IPS DF 4.7 (cell line): ENCODE results near the gene ADAMTSL1.

Source experiments
- DNase-seq: peaks from one replicate; pipeline ENCODE4 v3.0.0-alpha.2; 2013; ENCODE audit warnings: low spot score; ENCODE audit errors: extremely low read depth

The ADAMTSL1 gene

DNA sequence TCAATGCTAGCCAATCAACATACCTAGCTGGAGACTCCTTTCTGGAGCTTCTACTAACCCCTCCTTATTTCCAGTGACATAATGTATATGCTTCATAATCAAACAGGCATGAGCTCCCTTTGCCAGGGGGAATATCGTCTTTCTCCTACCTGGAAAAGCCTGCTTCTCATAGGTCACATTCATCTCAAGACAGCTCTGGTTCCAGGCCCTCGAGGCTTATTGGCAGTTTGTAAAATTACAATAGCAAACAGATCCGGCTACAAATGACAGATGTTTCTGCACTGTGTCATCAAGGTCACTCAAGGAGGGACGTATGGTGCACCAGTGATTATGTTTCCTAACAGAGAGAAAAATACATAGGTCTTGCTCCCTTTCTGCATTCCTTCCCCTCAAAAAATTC lies 419.1 kb downstream of the ADAMTSL1 start:
- DNase-seq: no peak

DNA sequence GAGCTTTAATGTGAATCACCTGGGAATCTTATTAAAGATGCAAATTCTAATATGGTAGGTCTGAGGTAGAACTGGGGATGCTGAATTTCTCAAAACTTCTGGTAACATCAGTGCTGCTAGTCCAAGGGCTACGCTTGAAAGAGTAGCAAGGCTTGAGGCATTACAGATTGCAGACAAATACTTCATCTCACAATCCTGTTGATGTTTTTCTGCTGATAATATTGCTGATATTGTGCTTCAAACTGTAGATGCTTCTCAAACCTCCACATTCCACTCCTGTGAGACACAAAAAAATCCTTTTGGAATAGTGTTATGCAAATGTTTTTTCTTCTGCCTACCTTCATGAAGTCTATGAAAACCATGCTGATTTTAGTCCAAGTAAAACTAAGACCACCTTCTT lies 419.5 kb downstream of the ADAMTSL1 start:
- no peak for DNase-seq

DNA sequence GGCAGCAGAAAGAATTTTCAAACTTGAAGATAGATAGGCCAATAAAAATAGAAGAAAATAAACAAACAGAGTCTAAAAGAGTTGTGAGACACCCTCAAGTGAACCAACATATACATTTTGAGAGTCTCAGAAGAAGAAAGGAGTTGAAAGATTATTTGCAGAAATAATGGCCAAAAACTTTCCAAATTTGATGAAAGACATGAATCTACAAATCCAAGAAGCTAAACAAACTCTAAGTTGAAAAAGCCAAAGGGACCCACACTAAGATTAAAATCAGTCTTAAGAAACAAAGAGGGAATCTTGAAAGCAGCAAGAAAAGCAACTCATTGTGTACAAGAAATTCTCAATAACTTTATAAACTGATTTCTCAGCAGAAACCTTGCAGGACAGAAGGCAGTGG lies 422.1 kb downstream of the ADAMTSL1 start:
- DNase-seq: no peak

DNA sequence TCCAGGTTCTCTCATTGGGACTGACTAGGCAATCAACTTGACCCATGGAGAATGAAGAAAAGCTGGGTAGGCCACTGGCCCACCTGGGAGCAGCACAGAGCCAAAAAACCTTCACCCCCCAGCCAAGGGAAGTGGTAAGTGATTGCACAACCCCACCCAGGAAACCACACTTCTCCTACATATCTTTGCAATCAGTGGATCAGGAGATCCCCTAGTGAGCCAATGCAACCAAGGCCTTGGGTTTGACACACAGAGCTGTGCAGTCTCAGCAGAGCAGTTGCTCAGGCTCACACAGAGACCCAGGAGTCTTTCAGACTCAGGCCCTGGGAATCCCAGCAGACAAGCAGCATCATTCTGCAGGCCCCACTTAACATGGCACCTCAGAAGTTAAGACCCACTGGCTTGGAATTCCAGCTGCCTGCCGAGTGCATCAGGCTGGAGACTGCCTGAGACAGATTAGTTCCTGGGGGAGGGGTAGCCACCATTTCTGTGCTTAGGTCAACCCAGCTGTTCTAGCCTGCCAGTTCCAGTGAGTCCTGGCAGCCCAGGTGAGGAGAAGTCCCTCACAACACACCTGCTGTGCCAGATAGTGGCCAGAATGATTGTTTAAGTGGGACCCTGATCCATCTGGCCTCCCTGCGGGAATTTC lies 422.7 kb downstream of the ADAMTSL1 start:
- DNase-seq: no peak

DNA sequence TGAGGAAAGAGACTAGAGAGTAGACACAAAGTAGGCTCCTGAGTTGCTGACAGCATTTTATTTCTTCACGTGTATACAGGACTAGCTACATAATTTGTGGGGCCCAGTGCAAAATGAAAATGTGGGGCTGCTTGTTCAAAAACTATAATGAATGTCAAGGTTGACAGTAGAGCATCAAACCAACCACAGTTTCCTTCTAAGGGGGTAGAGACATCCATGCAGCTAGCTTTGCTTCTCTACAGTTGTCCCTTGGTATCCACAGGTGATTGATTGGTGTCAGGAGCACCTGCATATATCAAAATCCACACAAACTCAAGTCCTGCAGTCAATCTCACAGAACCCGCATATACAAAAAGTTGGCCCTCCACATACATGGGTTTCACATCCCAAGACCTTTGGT lies 429.5 kb downstream of the ADAMTSL1 start:
- no peak for DNase-seq

DNA sequence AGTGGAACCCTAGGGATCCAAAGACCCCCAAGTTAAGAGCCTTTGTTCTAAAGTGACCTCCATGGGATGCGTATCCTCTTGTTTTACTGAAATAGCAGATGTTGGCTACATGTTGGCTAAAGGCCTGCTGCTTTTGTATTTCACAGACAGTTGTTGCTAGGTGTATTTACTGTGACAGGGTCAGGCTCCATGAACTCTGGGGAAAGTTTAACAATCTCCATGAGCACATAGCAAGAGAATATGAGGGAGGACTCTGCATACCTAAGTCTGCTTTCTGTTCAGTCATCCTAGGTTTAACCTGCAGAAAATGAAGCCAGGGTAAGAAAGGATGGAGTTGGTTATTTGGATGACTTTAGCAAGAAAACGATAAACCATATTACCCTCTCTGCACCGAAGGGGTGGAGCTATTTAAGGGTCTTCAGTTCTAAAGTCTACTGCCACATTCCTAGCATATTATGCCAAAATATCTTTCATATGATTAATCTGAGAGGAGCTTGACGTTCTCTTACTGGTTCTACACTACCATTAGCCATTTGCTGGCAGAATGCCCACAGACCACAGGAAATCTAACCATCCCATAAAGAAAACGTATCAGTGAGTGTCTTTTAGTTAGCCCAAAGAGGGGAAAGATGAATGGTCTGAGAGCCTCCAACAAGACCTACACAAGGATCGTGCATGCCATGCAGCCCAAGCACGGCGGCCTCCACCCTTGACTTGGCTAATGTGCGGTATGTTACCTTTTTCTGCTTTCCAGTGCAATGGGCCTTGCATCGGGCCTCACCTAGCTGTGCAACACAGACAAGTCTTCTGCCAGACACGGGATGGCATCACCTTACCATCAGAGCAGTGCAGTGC lies 431.3 kb downstream of the ADAMTSL1 start:
- no peak for DNase-seq

DNA sequence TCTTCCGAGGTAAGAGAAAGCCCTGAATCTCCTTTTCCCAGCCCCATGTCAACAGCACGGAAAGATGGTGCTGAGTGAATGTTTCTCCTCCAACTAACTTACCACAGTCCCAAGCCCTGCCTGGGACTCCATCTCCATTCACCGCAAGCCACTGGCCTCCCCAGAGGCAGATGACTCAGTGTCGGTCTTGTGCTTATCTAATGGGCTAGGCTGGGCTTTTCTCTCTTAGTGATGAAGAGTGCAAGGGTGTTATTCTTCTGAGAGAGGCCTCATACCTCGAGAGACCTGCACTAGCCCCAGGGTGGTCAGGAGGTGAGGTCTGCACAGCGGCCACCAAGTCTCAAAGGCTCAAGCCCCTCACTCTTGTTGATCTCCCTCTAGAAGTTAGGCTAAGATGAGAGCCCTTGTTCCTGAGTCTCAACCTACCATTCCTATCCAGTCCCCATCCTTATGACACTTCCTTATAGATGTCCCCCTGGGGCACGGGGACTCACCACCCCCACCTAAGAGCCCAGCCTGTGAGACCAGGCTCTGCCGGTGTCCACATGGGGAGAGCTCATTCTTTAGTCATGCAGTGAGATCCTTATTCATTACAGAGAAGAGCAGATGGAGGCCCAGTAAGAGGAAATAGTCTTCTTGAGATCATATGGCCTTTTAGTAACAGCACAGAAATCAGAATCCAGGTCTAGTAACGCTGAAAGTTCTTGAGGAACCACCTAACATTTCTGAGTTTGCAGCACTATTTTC lies 432.1 kb downstream of the ADAMTSL1 start:
- DNase-seq: no peak

DNA sequence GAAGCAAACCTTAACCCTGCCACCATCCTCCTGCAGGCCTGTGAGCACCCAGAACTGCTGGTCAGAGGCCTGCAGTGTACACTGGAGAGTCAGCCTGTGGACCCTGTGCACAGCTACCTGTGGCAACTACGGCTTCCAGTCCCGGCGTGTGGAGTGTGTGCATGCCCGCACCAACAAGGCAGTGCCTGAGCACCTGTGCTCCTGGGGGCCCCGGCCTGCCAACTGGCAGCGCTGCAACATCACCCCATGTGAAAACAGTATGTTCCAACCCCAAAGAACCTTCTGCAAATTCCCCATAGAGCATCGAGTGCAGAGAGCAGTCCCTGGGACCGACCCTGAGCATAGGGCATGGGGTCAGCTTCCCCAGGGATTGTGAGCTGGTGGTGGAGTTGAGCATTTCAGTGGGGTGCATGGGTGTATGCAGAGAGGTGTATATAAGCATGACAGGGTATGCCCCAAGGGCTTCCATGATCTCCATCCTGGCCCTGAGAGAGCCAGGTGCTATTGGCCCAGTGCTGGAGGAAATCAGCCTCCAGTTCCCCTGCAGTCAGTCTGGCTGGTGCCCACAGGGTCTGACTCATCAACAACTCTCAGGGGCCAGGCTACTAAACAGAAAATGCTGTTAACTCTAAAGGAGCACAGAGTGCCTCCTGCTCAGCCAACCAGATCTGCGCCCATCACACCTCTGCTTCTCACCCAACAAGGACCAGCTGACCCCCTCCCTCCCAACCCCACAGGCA lies 432.9 kb downstream of the ADAMTSL1 start:
- DNase-seq: no peak

DNA sequence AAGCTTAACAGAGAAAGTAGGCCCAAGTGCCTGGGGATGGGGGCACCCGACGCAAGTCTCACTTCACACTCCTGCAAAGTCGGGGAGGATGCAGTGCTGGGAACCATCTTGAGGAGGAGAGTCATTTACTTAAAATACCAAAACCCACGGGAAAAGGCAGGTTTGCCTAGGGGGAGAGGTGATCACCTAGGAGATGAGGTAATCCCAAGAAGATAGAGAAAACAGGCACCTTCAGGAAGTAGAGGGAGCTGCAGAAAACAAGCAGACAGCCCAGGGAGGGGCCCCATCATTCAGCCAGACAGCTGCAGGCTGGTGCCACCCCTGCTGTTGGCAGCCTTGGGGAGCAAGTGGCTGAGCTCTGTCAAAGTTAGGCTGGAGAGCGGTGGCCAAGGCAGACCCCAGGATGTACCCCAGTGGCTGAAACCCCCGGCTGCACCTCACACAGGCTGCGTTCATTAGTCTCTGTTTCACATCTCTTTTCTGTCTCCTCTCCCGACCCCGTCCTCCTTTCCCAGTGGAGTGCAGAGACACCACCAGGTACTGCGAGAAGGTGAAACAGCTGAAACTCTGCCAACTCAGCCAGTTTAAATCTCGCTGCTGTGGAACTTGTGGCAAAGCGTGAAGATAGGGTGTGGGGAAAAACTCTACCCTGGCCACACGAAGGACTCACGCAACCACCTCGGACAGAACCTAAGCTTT lies 434.1 kb downstream of the ADAMTSL1 start:
- DNase-seq: no peak

DNA sequence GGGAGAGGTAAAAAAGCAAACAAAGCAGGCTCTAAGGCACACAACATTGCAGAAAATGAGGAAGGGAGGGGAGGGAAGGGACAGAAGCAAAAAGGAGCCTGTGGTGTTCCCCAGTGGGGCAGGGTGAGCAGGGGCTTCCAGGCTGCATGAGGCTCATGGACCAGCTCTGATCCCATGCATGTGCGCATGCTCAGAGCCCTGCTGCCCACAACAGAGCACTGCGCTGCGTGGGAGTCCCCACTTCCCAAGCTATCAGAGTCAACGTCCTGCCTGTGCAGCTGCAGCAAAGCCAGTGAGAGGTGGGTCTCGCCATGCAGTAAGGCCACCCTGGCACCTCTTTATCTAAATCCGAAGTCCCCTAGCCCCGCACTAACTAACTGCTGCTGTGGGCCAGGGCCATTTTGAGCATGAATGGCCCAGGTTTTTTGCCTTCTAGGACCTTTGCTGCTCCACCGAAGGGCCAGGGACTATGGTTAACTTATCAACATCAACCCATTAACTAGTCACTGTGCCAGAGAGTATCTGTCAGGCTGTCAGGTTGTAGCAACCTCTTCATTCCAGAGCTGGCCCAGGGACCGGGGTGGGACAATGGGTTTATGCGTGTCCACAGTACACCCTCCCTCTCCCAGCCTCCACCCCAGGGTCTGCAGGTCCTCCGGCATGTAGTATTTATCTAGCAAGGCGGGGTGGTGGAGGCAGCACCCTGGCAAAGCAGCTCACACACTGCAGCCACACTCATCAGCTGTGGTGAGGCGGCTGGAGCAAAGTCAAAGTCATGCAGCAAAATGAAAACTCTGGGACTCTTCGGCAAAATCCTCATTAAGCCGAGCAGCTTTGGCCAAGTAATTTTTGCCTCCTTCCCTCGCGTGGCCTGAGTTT lies 435.4 kb downstream of the ADAMTSL1 start:
- DNase-seq: no peak

DNA sequence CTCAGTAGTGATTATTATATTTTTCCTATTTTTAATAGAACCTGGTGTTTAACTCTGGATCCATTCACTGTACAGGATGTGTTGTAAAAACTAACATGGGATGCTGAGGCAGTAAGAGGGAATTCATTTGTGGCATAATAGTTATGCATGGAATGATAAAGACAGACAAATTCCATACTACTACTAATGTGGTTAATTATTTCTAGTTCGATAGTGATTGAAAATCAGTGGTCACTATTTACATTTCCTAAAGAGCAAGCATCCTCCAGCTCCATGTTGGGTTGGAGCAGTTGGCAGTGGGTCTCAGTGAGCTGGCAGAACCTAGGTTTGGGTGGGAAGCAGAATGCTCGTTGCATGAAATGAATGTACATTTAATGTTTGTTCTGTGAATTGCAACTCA lies 436.5 kb downstream of the ADAMTSL1 start:
- no peak for DNase-seq

DNA sequence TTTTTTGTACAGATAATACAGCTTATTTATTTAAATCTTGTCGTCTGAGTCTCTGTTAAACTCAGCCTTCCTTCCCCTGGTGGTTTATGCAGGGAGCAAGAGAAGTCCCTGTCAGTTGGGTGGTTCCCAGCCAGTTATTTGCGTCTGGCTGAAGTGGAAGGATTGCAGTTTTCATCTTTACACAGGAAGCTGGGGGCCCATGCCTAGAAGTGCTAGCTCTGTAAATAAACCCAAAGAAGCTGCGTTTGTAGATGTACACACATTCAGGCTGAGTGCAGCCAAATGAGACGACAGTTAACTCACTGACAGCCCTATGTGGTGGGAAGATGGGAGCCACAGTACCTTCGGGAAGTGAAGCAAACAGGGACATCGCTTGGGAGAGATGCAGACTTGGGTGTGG lies 437.0 kb downstream of the ADAMTSL1 start:
- no peak for DNase-seq

DNA sequence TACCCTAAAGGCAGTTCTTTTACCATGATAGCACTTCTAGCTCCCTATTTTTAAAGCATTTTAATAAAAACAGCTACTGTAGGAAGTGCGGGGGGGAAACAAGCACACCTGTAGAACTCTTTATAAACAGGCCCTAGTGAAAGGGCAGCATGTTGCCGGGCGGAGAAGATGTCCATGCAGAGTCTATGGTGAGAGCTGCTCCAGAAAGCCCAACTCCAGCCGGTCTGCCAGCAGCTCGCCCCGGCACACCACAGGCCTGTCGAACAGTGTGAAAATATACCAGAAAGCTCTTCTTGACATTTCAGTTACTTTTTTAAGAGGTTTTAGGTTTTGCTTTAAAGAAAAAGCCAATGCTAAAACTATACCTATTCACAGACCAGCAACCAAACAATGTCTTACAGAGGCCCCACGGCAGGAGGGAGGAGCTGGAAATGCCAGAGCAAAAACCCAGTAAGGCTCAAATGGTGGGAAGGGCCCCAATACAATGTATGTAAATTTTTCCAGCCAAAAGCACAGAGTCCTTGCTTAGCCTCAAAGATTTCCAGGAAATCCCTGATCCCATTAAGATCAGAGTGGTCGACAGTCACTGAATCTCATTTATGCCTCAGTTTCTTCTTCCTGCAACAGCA lies 437.9 kb downstream of the ADAMTSL1 start:
- DNase-seq: no peak

DNA sequence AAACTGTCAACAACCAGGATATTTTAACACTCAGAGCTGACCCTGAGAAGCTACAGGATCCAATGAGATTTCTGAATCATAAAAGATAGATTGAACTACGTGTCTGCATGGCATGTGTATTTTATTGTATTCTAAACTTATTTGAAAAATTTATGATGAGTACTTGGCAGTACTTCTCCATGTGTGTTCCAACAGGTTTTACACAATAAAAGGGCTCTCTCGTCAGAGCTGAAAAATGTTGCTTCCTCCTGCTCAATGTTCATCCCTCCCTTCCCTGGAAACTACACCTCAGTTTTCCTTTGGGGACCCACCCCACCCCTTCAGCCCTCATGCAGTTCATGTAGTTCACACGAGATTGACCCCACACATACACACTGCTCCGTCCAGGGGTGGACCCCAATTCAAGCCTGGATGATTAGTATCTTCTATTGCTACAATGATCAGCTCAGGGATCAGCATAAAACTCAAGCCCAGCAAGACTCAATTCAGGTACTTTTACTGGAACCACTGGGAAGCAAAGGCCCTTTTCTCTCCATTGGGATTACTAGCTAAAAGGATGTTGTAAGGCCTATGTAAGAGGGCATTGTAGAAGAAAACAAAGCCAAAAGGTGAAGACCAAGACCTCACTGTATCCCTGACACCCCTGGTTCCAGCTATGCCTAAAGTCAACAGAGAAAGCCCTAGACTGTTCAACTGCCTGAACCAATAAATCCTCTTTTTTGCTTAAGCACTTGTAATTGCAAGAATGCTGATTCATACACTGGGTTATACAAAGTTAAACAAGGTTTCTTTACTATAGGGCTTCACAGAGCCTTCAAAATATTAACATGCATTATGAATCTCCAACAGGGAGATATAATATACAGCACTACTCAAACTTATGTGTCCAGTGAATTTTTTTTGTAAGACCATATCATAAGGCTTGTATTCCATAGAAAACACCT lies 446.5 kb downstream of the ADAMTSL1 start:
- no peak for DNase-seq

DNA sequence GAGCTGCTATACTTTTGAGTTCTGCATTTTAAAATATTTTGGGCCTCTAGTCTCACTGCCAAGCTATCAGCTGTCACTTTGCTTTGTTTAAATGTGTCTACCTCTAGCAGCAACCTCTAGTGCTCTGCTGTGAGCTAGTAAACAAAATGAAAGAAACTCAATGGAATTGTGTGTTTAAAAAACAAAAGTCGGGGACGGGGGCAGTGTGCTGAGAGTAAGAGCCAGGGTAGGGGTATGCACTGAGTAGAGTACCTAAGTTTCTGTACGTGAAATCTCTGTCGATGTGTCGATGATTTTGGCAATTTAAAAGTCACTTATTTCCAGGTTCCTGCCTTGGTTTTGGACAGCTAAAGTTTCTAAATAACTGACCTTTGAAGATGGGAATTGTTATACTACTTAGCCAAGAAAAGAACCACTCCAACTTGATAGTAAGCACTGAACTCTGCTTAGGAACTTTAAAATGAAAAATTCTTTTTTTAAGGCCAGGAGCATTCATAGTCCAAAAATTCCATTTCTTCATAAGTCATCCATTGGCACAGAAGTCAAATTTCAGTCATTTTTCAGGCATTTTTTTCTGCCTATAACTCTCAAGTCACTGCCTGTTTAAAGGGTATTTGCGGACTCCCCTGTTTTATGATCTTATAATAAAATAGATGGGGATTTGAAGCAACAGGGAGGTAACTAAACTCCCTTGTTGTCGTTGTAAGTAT lies 447.6 kb downstream of the ADAMTSL1 start:
- no peak for DNase-seq

DNA sequence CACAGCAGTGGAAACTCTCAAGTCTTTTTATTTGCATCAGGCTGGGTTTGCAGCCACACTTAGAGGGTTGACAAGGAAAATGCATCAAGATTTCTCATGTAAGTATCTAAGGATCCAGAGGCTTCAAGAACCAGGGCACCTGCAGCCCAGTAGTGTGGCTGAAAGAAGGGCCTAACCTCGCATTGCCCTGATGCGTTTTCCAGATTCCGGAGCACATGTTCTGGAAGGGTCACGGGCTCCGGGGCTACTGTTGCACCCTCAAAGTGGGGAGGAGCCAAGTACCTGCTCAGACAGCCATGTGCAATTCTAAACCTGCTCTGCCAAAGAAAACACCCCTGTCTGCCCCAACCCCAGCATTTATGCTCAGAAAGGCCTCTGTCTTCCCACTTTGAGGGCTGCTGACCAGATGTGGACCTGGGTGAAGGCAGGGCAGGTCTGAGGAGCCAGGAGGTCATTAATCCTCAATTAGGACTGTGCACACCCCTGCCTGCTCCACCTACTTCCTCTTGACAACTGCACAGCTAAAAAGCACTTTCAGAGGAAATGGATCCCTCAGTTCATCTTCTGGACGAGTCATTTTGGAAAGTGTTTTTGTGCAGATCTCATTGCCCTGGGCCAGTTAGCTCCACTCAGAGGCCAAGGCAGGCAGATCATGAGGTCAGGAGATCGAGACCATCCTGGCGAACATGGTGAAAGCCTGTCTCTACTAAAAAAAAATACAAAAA lies 448.4 kb downstream of the ADAMTSL1 start:
- DNase-seq: no peak

DNA sequence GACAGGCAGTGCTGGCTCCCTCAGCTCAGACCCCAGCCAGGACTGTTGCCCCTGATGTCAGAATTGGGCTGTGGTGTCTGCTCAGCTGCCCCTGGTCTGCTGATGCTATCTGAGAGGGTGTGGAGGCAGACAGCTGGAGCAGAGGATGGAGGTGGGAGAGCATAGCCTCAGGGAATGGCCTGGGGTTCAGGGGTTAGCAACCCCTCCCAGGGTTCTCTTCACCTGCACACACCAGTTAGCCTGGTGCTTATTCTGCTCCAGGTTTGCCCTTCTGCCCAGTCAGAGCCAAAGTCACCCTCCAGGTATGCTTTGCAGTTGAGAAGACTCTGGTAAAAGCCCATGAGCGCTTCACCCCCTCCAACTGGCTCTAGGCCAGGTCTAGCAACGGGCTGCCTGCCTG lies 449.2 kb downstream of the ADAMTSL1 start:
- no peak for DNase-seq
